HS-5 (cell line): ENCODE measurements around the gene SMOC2.

Source experiments
- DNase-seq: peaks from one replicate; pipeline ENCODE4 v3.0.0-alpha.2; 2012; ENCODE audit warnings: low read depth

The SMOC2 gene

GRCh38 chr6:168440520-168441433 lies at the start of gene SMOC2:
TSS of gene SMOC2 (plus strand) at chr6:168441184. CDS start at chr6:168441371, 187 bp downstream.
- DNase-seq: no peak

- no peak for DNase-seq
Observed at GRCh38 chr6:168393126-168393870, 47.7 kb upstream of the SMOC2 start.

GRCh38 chr6:168394606-168395005 lies 46.4 kb upstream of the SMOC2 start:
- no peak for DNase-seq

GRCh38 chr6:168395983-168396382 lies 45.0 kb upstream of the SMOC2 start:
- no peak for DNase-seq

- no peak for DNase-seq
Observed at GRCh38 chr6:168396561-168396960, 44.4 kb upstream of the SMOC2 start.

GRCh38 chr6:168397012-168397411 lies 44.0 kb upstream of the SMOC2 start:
- DNase-seq: no peak

GRCh38 chr6:168400037-168400436 lies 40.9 kb upstream of the SMOC2 start:
- DNase-seq: no peak

GRCh38 chr6:168403370-168404005 lies 37.5 kb upstream of the SMOC2 start:
- no peak for DNase-seq

GRCh38 chr6:168404560-168404959 lies 36.4 kb upstream of the SMOC2 start:
- no peak for DNase-seq

GRCh38 chr6:168407842-168408241 lies 33.1 kb upstream of the SMOC2 start:
- DNase-seq: no peak

GRCh38 chr6:168408504-168409136 lies 32.4 kb upstream of the SMOC2 start:
- DNase-seq: no peak

- no peak for DNase-seq
Observed at GRCh38 chr6:168410035-168410434, 30.9 kb upstream of the SMOC2 start.

- DNase-seq: no peak
Observed at GRCh38 chr6:168410554-168411011, 30.4 kb upstream of the SMOC2 start.

GRCh38 chr6:168411130-168411529 lies 29.9 kb upstream of the SMOC2 start:
- DNase-seq: no peak

GRCh38 chr6:168411793-168412192 lies 29.2 kb upstream of the SMOC2 start:
- DNase-seq: no peak

GRCh38 chr6:168412456-168412855 lies 28.5 kb upstream of the SMOC2 start:
- no peak for DNase-seq

GRCh38 chr6:168413018-168413720 lies 27.8 kb upstream of the SMOC2 start:
- no peak for DNase-seq

GRCh38 chr6:168413856-168414255 lies 27.1 kb upstream of the SMOC2 start:
- DNase-seq: no peak

GRCh38 chr6:168414336-168415097 lies 26.5 kb upstream of the SMOC2 start:
- no peak for DNase-seq

- DNase-seq: no peak
Observed at GRCh38 chr6:168415098-168415992, 25.6 kb upstream of the SMOC2 start.
